Upper lobe of left lung (tissue), 4 donors: ENCODE data around the gene EXT2.

ENCODE experiments used
- CTCF ChIP-seq, 6 experiments: fragments of 450-650 bp in 4 of 6; fragments of 200-600 bp in 2 of 6; sonication (generic) in 2 of 6; IDR thresholded peaks; one replicate each; pipeline ENCODE4 v1.5.1; 2016 to 2019; ENCODE audit warnings: antibody characterized with exemption in 6 of 6
- EP300 ChIP-seq, 4 donors: sonication (generic); formaldehyde crosslinking; IDR thresholded peaks; one replicate each; pipeline ENCODE4 v1.5.1; 2017; ENCODE audit warnings: antibody characterized with exemption in 4 of 4, control low read depth in 2 of 4
- POLR2A ChIP-seq, 4 donors: fragments of 450-650 bp; IDR thresholded peaks; one replicate each; pipeline ENCODE4 v1.5.1; 2016 to 2017; ENCODE audit warnings: antibody characterized with exemption in 4 of 4, mild to moderate bottlenecking in 2 of 4
- POLR2AphosphoS5 ChIP-seq, 2 donors: sonication (generic); formaldehyde crosslinking; IDR thresholded peaks; one replicate each; pipeline ENCODE4 v1.5.1; 2017; ENCODE audit warnings: antibody characterized with exemption in 2 of 2

GRCh38 chr11:44288133-44288526 is 192.7 kb downstream of the EXT2 start:
- TF ChIP-seq CTCF (IDR thresholded peaks at IDR 0.05) = no peak
- TF ChIP-seq POLR2AphosphoS5 (IDR thresholded peaks at IDR 0.05) = no peak
- TF ChIP-seq EP300 (IDR thresholded peaks at IDR 0.05) = no peak
- no peak for TF ChIP-seq POLR2A (IDR thresholded peaks at IDR 0.05)
